ENCODE data around the gene ZNF354C.

ZNF354C gene

DNA sequence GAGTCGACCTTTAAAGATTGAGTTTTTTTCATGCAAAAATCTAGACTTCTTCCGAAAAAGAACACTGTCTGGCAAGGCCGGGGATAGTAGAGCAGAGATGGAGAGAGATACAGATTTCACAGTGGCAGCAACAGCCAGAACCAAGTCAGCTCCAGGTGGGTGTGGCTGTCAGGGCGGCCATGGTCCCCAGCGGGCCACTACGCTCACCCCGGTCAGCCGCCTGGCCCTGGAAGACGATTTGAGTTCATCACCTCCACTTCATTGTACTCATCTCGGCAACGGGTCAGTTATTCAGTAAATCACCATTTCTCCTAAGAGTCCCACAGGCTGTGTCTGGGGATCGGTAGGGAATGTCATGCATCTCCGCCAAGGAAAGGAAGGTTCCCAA lies 53.0 kb downstream of the ZNF354C start:
- no peak for DNase-seq (ENCODE audit: insufficient read length, low spot score)
- no peak for FAIRE-seq

DNA sequence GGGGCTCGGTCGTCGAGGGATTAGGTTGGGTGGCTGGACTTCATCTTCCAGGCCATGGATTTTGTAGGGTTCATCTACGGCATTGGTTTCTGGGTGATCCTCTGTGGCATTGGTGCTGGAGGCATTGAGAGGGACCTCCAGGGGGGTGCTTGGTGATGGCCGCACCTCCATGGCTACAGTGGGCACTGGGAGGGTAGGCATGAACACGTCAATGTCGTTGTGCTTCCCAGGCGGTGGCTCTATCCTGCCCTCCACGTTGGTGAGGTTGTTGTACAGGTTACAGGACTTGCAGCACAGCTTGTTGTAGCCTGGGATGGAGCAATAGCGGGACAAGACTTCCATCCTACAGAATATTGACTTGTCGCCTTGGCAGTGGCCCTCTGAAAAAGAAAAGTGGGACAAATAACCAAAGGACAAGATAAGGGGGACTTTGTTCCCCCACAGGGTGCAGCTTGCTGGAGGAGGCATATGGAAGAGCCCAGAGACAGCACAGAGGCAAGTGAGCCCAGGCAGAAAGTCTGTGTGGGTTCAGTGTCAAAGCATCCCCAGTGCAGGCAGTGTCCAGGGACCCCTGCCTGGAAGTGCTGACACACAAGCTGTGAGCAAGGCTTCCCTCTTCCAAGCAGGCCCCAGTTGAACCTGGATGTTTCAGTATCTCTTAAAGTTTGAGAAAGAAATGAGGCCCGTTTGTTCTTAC lies 53.9 kb downstream of the ZNF354C start:
- no peak for DNase-seq (ENCODE audit: insufficient read length, low spot score)

DNA sequence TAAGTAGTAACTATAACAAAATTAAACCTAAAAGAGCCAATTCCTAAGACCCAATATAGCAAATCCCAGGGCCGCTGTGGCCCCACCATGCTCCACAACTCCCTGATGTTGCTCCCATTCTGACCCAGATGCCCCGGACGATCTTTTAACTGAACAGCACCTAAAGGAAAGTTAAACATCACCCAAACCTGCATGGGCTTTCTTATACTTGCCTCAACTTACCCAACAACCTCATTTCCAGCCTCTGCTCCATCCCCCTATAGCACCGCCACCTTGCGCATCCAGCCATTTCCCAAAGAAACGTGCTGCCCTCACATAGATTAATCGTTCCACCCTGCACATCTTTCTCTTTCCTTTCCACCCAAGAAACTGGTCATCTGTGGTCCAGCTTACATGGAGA lies 54.6 kb downstream of the ZNF354C start:
- DNase-seq (ENCODE audit: insufficient read length, low spot score) (no peak), FAIRE-seq (no peak)

More for the DNA sequence above, 53.9 kb downstream of the ZNF354C start:
- no peak for FAIRE-seq

DNA sequence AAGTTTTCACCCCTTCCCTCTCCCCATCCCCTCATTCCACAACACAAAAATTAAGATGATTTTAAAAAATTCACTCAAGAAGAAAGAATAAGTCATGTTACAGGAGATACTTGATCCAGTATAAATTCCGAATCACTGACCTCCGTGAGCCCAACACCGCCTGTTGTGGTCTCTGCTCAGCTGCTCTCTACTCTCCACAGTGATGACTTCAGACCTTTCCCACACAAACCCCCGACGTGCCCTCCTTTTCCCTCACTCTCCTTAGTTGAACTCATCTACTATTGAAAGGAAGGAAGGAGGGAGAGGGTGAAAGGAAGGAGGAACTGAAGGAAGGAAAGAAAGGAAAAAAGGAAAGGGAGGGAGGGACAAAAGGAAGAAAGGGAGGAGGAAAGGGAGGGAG lies 55.1 kb downstream of the ZNF354C start:
- DNase-seq (ENCODE audit: insufficient read length, low spot score): no peak
- no peak for FAIRE-seq

DNA sequence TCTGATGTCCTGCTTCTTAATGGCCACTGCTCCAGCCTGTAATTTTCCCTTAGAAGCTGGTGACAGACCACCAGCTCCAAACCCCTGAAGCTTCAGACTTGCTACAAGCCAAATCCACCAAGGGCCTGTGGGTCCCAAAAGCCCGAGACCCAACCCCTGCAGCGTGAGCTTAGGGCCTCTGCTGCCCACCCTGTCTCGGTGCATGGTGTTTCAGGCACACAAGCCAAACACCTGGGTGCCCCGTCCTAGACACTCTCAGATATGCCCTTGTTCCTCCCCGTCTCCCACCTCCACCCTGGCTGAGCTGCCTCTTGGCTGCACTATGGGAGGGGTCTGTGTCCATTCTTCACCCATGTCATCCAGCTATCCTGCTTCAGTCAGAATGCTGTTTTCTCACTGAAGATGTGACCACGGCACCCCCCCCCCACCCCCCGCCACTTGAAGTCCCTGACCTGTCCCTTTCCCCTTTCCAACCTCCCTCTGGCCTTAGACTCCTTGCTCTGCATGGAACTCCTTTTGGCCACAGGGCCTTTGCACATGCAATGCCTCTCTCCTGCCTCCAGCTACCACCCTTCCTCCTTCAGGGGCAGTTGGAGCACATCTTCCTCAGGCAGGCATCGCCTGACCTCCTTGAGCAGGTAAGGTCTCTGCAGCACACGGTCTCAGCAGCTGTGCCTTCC lies 55.8 kb downstream of the ZNF354C start:
- no peak for FAIRE-seq

DNA sequence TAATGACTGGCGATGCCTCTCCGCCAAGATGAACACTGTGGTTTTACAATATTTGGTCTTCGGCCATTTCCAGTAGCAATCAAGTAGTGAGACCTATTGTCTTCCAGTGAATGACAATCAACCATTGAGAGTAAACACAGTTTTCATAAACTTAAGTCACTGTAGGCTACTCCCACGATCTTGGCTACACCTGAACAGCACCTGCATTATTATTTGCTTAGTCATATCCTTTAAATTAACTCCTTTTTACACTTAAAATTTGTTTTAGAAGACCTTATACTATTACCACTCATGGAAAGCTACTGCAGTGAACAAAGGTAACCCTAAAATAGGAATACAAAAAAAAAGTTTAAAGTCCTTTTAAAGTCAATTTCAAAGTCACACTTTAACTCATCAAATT lies 58.2 kb downstream of the ZNF354C start:
- DNase-seq (ENCODE audit: insufficient read length, low spot score) (no peak), FAIRE-seq (no peak)

More for the DNA sequence above, 55.8 kb downstream of the ZNF354C start:
- no peak for DNase-seq (ENCODE audit: insufficient read length, low spot score)

DNA sequence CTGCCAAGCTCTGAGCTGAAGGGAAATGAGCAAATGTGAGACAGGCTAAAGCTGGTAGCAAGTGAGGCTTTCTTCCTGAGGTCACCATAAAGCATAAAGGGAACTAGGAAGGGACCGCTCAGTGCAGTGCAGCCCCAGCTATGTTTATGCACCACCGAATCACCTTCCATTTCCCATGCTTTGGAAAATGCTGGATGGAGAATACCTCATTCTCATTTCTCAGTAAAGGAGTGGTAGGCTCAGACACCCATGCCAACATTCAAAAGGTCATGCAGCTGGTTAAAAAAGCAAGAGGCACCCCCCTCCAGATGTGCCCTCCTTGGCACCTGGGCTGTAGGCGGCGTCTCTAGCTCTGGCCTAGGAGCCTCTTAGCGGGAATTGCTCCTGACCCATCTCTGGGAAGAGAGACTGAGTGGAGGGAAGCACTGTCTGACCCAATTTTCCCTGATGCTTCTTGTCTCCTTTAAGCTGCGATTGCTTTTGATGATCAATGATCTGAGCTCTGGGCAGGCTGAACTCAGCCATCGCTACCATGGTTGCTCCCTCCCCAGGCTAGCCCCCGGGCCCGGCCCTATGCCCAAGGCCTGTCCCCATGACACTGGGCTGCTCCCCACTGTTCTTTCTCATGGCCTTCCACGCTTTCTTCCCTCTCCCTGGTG lies 58.7 kb downstream of the ZNF354C start:
- DNase-seq (ENCODE audit: insufficient read length, low spot score) (no peak), FAIRE-seq (no peak)

DNA sequence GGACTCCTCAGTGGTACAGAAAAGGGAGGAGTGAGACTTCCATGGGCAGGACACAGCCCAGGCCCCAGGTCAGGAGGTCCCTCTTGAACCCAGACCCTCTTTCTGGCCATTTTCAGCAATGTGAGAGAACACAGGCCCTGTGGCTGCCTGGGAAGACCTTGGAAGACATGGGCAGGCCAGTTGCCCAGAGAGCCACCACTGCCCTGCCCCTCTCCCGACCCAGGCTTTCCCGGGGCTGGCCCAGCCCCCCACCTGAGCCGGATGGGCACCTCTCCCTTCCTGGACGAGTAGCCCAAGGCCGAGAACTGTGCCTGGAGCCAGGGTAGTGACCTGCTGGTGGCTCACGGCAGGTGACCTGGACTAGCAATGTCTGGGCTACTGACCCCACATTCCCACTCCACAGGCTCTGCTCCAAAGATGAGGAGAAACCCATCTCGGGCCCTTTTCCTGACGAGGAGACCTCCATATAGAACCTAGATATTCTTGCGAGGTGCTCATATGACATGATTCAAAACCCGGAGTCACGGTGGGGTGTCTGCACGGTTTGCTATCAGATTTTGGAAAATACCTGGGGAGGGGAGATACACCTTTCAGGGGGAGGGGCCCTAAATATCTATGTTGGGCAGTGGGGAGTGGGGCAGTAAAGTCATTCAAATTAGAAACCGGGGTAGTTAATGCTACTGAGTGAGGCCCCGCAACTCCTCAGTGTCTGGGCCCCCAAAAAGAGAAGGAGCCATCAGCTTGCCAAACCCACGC lies 59.4 kb downstream of the ZNF354C start:
- FAIRE-seq (no peak), DNase-seq (ENCODE audit: insufficient read length, low spot score) (no peak)

DNA sequence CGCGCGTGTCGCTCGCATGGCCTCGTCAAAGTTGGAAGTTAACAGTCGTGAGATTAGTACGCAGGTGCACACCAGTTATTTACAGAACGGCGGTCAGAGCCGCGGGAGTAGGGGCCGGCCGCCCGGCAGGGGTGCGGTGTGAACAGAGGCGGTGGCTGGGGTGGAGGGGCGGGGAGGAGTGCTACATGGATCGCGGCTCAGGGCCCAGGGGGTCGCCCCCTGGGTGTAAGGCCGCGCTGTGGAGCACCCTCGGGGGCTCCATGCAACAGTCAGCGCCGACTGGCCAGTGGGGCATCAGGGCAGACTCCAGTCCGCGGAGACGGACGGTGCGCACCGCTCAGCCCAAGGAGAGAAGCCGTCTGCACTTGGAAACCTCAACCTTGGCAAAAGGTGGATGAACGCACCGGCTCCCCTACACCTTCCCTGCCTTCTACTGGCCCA lies 60.3 kb downstream of the ZNF354C start:
- DNase-seq (ENCODE audit: insufficient read length, low spot score) (no peak), FAIRE-seq (no peak)

DNA sequence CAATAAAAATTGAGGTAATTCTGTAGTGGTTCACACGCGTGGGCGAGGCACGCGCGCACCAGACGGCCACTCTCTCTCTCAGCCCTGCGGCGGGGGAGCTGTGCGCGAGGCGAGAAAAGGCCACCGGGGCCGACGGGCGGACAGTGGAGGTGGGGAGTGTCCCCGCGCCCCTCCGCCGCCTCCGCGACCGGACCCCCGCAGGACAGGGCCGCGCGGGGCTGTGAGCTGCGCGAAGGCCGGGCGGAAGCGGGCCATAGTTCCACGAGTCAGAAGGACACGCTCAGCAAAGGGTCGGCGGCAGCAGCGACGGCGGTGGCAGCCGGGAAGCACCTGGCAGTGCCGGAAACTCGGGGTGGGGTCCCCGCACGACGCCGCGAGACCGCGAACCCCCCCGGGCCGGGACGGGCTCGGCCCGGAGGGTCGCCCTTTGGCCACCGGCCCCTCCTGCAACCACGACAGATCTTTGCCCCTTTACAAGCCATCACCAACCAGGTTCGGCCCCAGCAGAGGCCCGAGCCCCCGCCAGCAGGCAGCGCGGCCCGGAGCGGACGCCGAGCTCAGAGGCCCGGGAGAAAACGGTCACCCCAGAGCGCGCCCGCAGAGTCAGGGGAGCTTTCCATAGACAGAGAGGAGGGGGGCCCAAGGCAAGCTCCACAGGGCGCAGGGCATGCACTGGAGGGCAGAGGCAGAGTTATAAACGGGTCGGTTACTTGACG lies 60.9 kb downstream of the ZNF354C start:
- DNase-seq (ENCODE audit: insufficient read length, low spot score): no peak
- no peak for FAIRE-seq

DNA sequence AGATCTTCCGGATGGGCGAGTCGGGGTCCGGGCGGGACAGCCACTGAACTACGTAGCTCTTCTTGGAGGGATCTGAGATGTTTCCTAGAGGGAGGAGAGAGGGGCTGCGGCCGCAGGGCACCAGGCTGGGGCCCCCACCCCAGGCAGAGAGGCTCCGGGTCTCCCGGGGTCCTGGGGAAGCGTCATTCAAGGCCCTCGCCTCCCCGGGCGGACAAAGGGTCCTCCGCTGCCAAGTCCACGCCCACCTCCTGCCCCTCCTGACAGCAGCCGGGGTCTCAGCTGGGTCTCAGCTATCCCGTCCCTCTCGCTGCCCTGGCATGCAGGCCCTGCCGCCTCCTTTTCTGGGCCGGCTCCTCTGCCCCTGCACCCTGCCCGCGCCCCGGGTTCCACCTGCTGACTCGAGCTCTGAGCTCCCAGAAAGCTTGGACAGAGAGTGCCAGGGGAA lies 61.5 kb downstream of the ZNF354C start:
- DNase-seq (ENCODE audit: insufficient read length, low spot score) (no peak), FAIRE-seq (no peak)

DNA sequence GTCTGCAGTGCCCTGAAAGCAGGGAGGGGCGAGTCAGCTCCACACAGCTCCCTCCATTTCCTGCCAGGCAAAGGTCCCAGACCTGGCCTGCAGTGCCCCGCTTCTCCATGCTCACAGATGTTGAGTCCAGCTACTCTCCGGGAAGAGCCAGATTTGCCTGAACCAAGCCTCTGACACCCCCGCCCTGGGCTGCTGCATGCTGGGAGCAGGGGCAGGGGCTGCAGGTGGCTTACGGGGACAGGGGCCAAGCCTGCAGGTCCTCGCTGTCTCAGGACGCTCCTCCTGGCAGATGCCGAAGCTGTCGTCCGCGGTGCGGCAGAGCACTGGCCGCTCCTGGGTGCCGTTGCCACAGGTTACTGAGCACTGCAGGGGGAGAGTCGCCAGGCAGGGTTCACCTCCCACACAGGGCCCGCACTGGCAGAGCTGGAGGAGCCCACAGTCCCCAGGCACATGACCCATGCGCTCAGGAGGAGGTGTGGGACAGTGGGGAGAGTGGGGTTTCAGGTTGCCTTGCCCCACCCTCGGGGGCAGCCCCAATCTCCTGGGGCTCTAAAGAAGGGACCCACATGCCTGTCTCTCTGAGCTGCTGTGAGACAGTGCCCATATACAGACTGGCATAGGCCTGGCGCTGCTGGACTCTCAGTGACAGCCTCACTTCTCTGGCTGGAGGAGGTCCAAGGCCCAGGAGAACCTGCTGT lies 62.4 kb downstream of the ZNF354C start:
- FAIRE-seq: no peak
- DNase-seq (ENCODE audit: insufficient read length, low spot score): no peak

DNA sequence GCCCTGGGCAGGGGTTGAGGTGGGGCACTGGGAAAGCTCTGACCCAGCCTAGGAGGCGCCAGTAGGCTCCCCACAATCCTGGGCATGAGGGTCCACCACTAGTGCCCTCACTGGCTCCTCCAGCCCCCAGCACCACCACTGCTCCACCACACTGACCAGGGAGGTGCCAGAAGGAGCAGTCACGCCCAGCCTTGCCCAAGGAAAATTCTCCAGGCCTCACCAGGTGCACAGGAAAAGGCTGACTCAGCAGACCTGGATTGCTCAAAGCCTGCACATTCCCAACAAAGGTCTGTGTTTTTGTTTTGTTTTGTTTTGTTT lies 62.9 kb downstream of the ZNF354C start:
- FAIRE-seq: no peak
- no peak for DNase-seq (ENCODE audit: insufficient read length, low spot score)

DNA sequence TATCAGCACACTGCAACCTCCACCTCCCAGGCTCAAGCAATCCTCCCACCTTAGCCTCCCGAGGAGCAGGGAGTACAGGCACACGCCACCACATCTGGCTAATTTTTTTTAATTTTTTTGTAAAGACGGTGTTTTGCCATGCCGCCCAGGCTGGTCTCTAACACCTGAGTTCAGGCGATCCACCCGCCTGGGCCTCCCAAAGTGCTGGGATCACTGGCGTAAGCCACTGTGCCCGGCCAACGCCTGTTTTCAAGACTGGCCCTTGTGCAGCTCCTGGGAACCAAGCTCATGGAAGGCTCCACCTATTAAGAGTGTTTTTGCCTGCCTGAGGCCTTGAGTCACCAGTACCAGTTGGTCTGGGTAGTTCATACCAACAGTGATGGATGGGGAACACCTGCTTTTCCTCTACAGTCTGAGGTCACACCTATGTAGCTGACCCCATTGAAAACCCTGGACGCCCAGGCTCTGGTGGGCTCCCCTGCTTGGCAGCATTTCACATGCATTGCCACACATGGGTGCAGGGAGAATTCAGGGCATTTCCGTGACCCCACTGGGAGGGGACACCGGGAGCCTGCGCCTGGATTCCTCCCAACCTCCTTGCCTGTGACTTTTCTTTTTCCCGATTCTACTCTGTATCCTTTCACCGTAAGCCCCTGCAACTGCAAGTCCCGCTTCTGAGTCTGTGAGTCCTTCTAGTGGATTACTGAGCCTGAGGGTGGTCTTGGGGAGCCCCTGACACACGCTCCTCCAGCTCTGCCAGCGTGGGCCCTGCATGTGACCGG lies 63.5 kb downstream of the ZNF354C start:
- FAIRE-seq (no peak), DNase-seq (ENCODE audit: insufficient read length, low spot score) (no peak)

DNA sequence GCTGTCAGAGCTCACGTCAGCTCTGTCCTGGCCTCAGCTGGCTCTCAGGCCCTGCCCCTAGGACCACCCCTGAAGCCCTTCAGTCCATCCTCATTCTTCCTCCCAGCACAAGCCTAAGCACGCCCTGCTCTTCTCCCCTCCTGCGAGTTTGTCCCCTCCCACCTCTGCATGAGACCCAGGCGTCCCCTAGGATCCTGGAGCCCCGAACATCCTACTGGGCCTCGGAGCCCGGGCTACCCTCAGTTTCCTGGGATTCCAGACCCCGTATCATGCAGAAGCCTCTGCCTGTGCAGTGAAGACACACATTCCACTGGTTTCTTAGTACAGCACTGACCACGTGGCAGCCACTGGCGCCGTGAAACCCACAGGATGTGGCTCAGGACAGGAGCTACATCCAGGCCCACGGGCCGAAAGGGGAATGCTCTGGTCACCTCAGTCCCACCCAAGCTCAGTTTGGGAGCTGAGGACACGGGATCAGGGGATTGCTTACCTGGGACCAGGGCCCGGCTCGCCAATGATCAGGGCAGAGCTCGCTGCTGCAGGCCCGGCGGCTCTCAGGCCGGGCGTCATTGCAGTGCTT lies 64.2 kb downstream of the ZNF354C start:
- DNase-seq (ENCODE audit: insufficient read length, low spot score): no peak
- FAIRE-seq: no peak

DNA sequence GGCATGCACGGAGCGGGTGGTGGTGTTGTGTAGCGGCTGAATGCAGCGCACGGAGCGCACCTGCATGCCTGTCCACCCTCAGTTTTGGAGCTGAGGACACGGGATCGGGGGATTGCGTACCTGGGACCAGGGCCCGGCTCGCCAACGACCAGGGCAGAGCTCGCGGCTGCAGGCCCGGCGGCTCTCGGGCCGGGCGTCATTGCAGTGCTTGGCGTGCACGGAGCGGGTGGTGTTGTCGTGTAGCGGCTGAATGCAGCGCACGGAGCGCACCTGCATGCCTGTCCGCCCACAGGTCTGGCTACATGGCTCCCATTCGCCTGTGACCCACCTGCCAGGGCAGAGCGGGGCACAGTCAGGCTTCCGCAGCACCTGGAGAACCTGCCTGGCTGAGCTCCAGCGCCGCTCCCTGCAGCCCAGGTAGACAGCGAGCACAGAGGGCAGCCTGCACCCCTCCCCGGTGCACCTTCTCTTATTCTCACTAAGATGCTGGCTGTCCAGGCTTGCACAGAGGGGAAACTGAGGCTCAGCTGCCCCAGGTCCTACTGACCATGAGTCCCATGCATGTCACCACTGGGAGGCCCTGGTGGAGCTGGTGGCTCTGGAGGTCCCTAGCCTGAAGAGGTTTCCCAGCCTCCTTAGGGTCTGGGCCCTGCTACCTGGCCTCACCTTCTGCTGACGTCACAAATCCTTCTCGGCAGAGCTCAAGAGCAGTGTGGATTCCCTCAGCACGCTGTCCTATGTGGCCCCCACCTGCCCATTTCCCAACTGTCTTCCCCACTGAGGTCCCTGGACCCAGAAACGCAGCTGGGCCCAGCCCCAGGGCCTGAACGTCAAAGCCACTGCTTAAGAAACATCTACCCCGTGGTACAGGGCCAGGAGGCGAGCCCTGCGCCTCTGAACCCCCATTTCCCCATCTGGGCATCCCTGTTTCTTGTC lies 64.9 kb downstream of the ZNF354C start:
- no peak for DNase-seq (ENCODE audit: insufficient read length, low spot score)

DNA sequence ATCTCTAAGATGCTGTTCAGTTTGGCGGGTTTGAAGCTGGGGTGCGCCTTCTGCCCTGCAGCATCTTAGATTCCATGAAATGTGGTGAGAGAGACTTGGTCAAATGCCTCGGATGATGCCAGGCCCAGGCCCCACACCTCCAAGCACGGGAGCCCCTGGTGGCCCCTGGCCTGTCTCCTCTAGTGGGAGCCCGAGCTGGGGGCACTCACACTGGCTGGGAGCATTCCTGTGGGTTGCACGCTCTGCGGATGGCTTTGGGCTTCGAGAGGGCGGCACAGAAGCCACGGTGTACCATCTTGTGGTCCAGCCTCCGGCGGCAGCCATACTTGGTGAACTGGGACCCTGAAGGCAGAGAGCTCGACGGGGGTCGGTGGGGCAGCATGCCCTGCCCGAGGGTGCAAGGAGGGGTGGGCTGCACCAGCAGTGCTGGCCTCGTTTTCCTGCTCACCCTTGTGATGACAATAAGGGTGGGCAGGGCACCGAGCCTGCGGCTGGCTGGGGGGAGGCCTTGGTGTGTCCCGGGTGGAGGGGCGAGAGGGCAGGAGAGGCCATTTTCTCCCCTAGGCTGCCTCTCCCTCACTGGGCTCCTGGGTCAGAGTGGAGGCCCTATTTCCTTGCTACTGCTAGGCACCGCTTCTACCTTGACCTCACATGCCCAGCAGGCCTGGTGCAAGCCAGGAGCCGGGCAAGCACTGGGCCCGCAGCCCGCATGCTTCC lies 65.8 kb downstream of the ZNF354C start:
- FAIRE-seq (no peak), DNase-seq (ENCODE audit: insufficient read length, low spot score) (no peak)

More for the DNA sequence above, 64.9 kb downstream of the ZNF354C start:
- no peak for FAIRE-seq
